Activated T-cell treated with anti-CD3 and anti-CD28 coated beads for 48 hours (primary cell): ENCODE results near the gene HSDL2.
A peak's percentile ranks its signal among the peaks of the same experiment; 100 is the strongest.
"Not testable (repeated sequence)": the region's sequence is repeated elsewhere in the genome, so short reads cannot be mapped to it uniquely, and the experiment has no call there.

Experiments
- DNase-seq: peaks from one replicate; pipeline ENCODE4 v3.0.0-alpha.2; 2020; ENCODE audit warnings: low read depth

The HSDL2 gene

GRCh38 chr9:112366591-112366990 lies 13.3 kb upstream of the HSDL2 start:
- DNase-seq = no peak

GRCh38 chr9:112367465-112367864 lies 12.4 kb upstream of the HSDL2 start:
- DNase-seq = no peak

GRCh38 chr9:112369817-112370216 lies 10.1 kb upstream of the HSDL2 start:
- DNase-seq = no peak

- no peak for DNase-seq
Observed at GRCh38 chr9:112371060-112371459, 8.8 kb upstream of the HSDL2 start.

GRCh38 chr9:112373666-112374065 lies 6.2 kb upstream of the HSDL2 start:
- not testable (repeated sequence) for DNase-seq

- DNase-seq = not testable (repeated sequence)
Observed at GRCh38 chr9:112374232-112374631, 5.7 kb upstream of the HSDL2 start.

GRCh38 chr9:112375361-112375760 lies 4.5 kb upstream of the HSDL2 start:
- no peak for DNase-seq

- DNase-seq = no peak
Observed at GRCh38 chr9:112377087-112377486, 2.8 kb upstream of the HSDL2 start.

- no peak for DNase-seq
Observed at GRCh38 chr9:112377684-112378327, 2.1 kb upstream of the HSDL2 start.

- DNase-seq = peak; percentile 23
Observed at GRCh38 chr9:112378328-112379176, 1.4 kb upstream of the HSDL2 start.

GRCh38 chr9:112379177-112380101 lies 469 bp upstream of the HSDL2 start:
- DNase-seq = peak; percentile 97

- no peak for DNase-seq
Observed at GRCh38 chr9:112380825-112381221, 915 bp downstream of the HSDL2 start.

GRCh38 chr9:112382066-112382465 lies 2.2 kb downstream of the HSDL2 start:
- no peak for DNase-seq

- no peak for DNase-seq
Observed at GRCh38 chr9:112382501-112383364, 2.8 kb downstream of the HSDL2 start.

GRCh38 chr9:112384219-112384618 lies 4.3 kb downstream of the HSDL2 start:
- no peak for DNase-seq

- DNase-seq = no peak
Observed at GRCh38 chr9:112384690-112385089, 4.8 kb downstream of the HSDL2 start.

GRCh38 chr9:112387115-112387514 lies 7.2 kb downstream of the HSDL2 start:
- no peak for DNase-seq

- not testable (repeated sequence) for DNase-seq
Observed at GRCh38 chr9:112389897-112390296, 10.0 kb downstream of the HSDL2 start.

GRCh38 chr9:112391936-112392560 lies 12.1 kb downstream of the HSDL2 start:
- not testable (repeated sequence) for DNase-seq

GRCh38 chr9:112393146-112393545 lies 13.2 kb downstream of the HSDL2 start:
- not testable (repeated sequence) for DNase-seq

GRCh38 chr9:112396416-112396815 lies 16.5 kb downstream of the HSDL2 start:
- no peak for DNase-seq
